GM12865 (cell line): Measurements from ENCODE around the gene HYAL3.
A peak's percentile ranks its signal among the peaks of the same experiment; 100 is the strongest.

ENCODE experiments used
- DNase-seq: peaks from one replicate; pipeline ENCODE4 v3.0.0; 2010; ENCODE audit warnings: low read depth
- H3K4me3 ChIP-seq: 2 replicates; pipeline ENCODE4 v1.5.1; 2011; ENCODE audit warnings: mild to moderate bottlenecking, low read depth, low read length, control low read depth
- TF ChIP-seq, protein P1 (sequence below): IDR thresholded peaks from 2 replicates; pipeline ENCODE4 v1.5.1; 2011; ENCODE audit warnings: low read length, control low read depth, low read depth, inconsistent platforms; ENCODE audit not compliant: insufficient read depth; ENCODE audit errors: missing control alignments

The HYAL3 gene

DNA sequence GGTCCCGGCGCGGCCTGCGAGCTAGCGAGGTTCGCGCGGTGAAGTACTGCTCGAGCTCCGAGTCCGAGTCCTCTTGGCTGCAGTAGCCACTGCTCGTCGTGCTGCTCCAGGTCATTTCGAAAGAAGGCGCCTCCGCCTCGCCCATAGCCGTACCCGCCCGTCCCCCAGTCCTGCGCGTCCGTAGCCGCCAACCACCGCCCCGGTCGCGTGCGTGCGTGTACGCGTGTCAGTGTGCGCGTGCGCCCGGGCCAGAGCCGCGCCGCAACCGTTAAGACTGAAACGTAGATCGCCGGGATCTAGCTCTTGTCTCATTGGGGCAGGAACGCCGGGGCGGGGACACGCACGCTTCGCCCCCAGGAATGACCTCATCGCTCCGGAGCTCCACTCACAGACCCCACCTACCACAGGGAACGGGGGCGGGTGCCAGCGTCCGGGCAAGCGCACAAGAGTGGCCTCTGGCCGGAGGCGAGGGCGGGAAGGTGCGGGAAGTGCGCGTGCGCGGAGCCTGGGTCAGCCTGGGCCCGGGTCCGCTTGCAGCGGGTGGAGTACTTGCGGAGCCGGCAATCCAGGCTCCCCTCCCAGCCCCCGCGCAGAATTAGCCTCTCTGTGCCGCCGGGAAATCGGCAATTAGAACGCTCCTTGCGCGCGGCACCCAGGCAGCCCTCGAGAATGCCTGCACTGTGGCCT is 38.1 kb upstream of the HYAL3 start:
- DNase-seq: peak; percentile 100
- TF ChIP-seq, protein P1, sequence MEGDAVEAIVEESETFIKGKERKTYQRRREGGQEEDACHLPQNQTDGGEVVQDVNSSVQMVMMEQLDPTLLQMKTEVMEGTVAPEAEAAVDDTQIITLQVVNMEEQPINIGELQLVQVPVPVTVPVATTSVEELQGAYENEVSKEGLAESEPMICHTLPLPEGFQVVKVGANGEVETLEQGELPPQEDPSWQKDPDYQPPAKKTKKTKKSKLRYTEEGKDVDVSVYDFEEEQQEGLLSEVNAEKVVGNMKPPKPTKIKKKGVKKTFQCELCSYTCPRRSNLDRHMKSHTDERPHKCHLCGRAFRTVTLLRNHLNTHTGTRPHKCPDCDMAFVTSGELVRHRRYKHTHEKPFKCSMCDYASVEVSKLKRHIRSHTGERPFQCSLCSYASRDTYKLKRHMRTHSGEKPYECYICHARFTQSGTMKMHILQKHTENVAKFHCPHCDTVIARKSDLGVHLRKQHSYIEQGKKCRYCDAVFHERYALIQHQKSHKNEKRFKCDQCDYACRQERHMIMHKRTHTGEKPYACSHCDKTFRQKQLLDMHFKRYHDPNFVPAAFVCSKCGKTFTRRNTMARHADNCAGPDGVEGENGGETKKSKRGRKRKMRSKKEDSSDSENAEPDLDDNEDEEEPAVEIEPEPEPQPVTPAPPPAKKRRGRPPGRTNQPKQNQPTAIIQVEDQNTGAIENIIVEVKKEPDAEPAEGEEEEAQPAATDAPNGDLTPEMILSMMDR: no peak

DNA sequence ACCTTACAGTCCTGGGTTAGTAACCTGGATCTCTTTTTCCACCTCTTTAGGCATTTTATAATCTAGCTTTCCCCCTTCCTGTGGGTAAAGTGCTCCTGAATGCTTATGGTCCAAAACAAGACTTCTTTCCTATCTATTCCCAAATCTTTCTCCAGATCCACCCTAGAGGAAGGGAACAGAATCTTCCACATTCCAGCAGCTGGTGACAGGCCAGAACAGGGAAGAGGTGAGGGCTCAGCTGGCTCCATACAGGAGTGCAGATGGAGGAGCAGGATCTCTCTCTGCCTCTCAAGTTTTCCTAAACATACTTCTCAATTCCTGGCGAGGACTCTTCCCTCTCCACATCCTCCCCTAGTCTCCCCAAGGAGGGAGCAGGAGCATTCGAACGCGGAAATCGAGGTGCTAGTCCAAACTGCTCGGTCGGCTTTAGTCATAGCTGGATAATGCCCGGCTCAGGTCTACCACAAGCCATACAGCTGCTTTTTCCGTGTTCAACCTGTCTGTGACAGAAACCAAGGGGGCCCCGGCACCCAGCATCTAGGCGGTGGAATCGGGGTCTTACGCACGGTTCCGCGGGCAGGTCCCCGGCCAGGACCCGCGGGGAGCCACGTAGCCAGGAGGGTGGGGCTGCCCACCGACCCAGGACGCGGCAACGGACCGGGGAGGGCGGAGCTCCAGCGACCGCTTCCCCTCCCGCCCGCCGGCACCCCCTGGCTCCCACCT is 37.4 kb upstream of the HYAL3 start:
- DNase-seq: no peak
- TF ChIP-seq, protein P1: no peak
- peak overlapping the region; percentile 96 for H3K4me3 ChIP-seq

More for the DNA sequence above, 38.1 kb upstream of the HYAL3 start:
- H3K4me3 ChIP-seq: peak overlapping the region; percentile 96

DNA sequence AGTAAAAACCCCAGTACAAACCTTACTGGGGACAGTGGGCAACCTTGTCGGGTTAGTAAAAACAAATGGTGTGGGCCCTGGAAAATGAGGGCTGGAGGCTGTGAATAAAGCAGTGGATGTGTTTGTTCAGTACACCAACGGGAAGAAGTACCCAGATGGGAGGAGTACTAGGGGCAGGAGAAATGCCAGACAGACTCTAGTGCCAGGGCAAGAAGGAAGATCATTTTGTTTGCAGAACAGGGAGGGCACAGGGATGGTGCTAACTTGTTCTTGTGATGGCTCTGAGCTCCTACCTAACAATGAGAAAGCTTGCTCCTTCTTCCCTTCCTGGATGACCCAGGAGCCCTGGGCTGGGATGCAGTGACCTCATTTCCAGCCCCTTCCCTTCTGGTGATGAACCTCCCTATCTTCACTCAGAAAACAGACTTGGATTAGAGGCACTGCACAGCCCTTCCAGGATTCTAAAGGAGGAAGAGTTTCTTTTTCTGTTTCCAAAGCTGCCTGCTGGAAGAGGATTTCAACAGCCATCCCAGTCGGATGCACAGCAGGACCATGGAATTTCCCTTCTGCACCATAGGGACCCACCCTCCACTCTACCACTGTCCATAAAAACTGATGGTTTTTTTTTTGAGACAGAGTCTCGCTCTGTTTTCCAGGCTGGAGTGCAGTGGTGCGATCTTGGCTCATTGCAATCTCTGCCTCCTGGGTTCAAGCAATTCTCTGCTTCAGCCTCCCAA is 35.3 kb upstream of the HYAL3 start:
- TF ChIP-seq, protein P1: no peak
- no peak for DNase-seq
- H3K4me3 ChIP-seq: no peak overlapping the region

DNA sequence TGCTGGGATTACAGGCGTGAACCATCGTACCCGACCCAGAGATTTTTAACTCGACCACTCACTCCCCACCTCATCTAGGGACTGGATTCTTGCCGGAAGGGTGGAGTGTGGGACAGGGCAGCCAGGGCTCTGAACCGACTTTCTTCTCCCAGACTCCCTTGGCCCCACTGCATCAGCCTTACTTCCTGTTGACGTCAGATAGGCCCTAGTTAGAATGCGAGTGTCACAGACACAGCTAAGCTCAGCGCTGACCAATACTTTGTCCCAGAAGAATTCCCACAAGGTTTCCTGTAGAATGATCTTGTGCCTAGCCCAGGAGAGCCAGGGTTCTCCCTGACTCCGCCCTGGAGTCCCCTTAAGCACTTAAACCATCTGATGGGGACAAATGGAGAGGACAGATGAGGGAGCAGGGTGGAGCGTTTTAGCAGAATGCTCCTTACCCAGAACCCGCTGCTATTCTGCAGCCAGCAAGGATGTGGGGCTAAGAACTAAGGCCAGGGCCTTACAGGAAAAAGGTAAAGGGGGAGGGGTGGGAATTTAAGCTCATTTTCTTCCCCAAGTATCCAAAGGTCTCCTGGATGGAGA is 34.6 kb upstream of the HYAL3 start:
- TF ChIP-seq, protein P1: no peak
- no peak for DNase-seq
- H3K4me3 ChIP-seq: no peak overlapping the region

DNA sequence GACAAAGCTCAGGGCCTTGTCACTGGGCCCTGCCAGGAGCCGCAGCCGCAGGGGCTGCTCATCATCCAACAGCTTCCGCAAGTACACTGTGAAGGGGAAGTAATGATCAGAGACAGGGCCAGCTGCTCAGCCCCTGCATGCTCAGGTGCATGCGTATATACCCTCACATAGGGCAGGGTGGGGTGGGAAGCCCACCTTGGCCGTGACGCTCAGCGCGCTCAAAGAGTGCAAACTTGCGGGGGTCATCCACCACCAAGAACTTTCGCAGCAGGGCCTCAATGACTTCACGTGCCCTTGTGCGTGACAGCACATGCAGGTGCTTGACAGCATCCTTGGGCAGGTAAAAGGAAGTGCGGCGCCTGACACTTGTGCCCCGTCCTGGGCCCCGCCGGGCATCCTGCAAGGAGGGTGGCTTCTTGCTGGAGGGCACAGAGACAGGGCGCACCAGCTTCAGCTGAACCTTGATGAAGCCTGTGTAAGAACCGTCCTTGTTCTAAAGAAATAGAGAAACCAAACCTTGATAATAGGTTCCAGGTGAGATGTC is 32.2 kb upstream of the HYAL3 start:
- H3K4me3 ChIP-seq: no peak overlapping the region
- TF ChIP-seq, protein P1: no peak
- DNase-seq: no peak

DNA sequence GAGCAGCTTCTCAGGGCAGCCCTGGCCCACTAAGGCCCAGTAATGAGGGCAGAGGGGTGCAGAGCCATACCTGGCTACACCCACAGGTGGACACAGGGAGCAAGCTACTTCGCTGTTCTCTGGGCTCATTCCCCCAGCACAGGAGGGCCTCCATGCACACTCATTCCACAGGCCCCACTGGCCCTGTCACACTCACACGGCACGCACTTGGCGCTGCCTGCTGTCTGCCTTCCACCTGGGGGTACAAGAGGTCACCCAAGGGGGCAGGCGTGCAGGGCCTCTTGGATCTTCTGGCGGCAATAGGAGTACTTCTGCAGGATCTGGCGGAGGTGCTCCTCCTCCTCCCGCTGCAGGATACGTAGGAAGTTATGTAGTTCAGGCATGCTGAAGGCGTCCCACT is 31.1 kb upstream of the HYAL3 start:
- no peak overlapping the region for H3K4me3 ChIP-seq
- TF ChIP-seq, protein P1: no peak
- DNase-seq: no peak
